CD8-positive, alpha-beta memory T cell (primary cell): Measurements from ENCODE around the gene GLP2R. TPM values are rescaled to one million over a fixed set of nuclear protein-coding genes. Genes with fewer than 3 reads are reported as not detected.

Experiments
- CTCF ChIA-PET: fragments of 350-600 bp; sonication (Branson Sonifier 250); formaldehyde crosslinking; loops from one replicate; lab custom pipeline; 2021; ENCODE audit warnings: antibody characterized with exemption; lab: Charles Lee
- POLR2A ChIA-PET: fragments of 350-600 bp; sonication (Branson Sonifier 250); formaldehyde crosslinking; loops from one replicate; lab custom pipeline; 2021; ENCODE audit warnings: antibody characterized with exemption; lab: Charles Lee
- DNase-seq, 5 donors: peaks; one replicate each; pipeline versions ENCODE4 v3.0.0 to v3.0.0-alpha.2; 2020 to 2022; ENCODE audit warnings: mixed read lengths in 1 of 5
- H3K27ac ChIP-seq: one replicate; pipeline ENCODE4 v1.7.0; 2013; ENCODE audit warnings: low read depth, mild to moderate bottlenecking, low read length, moderate library complexity
- H3K27me3 ChIP-seq: 2 replicates; pipeline ENCODE4 v1.7.0; 2013; ENCODE audit warnings: low read length, mild to moderate bottlenecking; ENCODE audit not compliant: insufficient read depth, poor library complexity, severe bottlenecking
- H3K36me3 ChIP-seq: 2 replicates; pipeline ENCODE4 v1.7.0; 2013; ENCODE audit warnings: mild to moderate bottlenecking, low read length, moderate library complexity; ENCODE audit not compliant: insufficient read depth
- H3K4me1 ChIP-seq: 2 replicates; pipeline ENCODE4 v1.7.0; 2013; ENCODE audit warnings: mild to moderate bottlenecking, low read length, moderate library complexity; ENCODE audit not compliant: insufficient read depth
- H3K4me3 ChIP-seq: 2 replicates; pipeline ENCODE4 v1.7.0; 2013; ENCODE audit warnings: mild to moderate bottlenecking, low read length
- H3K9me3 ChIP-seq: 2 replicates; pipeline ENCODE4 v1.7.0; 2013; ENCODE audit warnings: mild to moderate bottlenecking, low read length
- H3K27ac Mint-ChIP-seq, 8 donors: one replicate each; pipeline ENCODE4 v1.8.0; 2020 to 2021; ENCODE audit warnings: mixed read lengths in 8 of 8, mild to moderate bottlenecking in 6 of 8, inconsistent platforms in 3 of 8, moderate library complexity in 3 of 8
- H3K27me3 Mint-ChIP-seq, 2 donors: one replicate each; pipeline ENCODE4 v1.8.0; 2020 to 2021; ENCODE audit warnings: mixed read lengths in 2 of 2, mild to moderate bottlenecking in 1 of 2, moderate library complexity in 1 of 2
- H3K36me3 Mint-ChIP-seq, 3 donors: one replicate each; pipeline ENCODE4 v1.8.0; 2020 to 2021; ENCODE audit warnings: mixed read lengths in 3 of 3, inconsistent platforms in 1 of 3, mild to moderate bottlenecking in 1 of 3
- H3K4me1 Mint-ChIP-seq, 3 donors: one replicate each; pipeline ENCODE4 v1.8.0; 2020 to 2021; ENCODE audit warnings: mixed read lengths in 3 of 3, inconsistent platforms in 1 of 3, mild to moderate bottlenecking in 1 of 3
- H3K4me3 Mint-ChIP-seq, 7 donors: one replicate each; pipeline ENCODE4 v1.8.0; 2020 to 2021; ENCODE audit warnings: mixed read lengths in 7 of 7, mild to moderate bottlenecking in 6 of 7, moderate library complexity in 4 of 7, inconsistent platforms in 2 of 7
- H3K9me3 Mint-ChIP-seq, 5 donors: one replicate each; pipeline ENCODE4 v1.8.0; 2020 to 2022; ENCODE audit warnings: mixed read lengths in 5 of 5, mild to moderate bottlenecking in 3 of 5, moderate library complexity in 2 of 5, inconsistent platforms in 1 of 5
- polyA plus RNA-seq: library from polyadenylated mRNA; unstranded; fragments of 300-500 nt; fragmentation: Illumina TruSeq; gene quantifications from one replicate; pipeline ENCODE4 v1.2.3, GENCODE V29; 2021
- total RNA-seq, 2 experiments: library from RNA; stranded (reverse); gene quantifications; one replicate each; pipeline ENCODE4 v1.2.3, GENCODE V29; 2021

The GLP2R gene
- total and polyA plus RNA-seq, 3 experiments from 2014 or later = not detected

DNA sequence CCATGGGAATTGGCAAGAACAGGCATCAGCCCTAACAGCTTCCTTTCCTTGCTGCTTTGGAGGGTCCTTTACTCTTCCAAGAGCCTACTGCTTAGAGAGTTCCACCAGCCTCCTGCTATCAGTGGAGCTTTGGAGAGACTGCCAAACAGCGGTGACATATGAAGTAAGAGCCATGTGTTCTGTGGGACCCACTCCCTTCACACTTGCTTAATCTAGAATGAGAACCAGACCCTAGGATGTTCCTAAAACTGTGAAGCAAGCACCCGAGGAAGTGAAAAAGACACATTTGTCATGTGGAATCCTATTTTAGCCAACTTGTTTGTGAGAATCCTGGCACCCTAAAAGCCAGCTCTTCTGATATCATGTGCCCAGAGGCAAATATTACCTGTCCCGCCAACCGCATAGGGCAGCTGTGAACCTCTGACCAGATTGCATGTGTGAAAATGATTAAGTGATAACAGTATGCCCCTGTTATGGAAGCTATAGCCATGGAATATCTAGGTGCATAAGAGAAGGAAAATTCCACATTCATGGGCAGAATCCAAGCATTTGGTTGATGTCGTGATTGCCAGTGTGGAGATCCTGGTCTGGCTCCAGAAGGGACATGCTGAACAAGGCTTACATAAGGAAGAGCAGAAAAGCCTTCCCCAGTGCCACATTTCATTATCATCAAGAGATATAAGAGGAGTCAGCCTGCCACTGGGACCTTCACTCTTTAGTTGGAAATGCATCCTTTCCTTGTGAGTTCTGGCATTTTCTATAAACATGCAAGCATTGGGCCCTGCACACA lies 60.6 kb downstream of the GLP2R start:
- peaks cover 0 to 8% of the 10 kb centered on the region in 2 donors for H3K27me3 Mint-ChIP-seq
- no peak for DNase-seq
- CTCF ChIA-PET = interaction anchor here (1.8 kb wide), 1 partner anchor 9 kb away, joined by 4 read pairs; no protein-coding TSS in a partner anchor
- Histone ChIP-seq H3K4me3 (no peak overlapping the region), H3K4me1 (no peaks in the 10 kb centered on the region), H3K27ac (no peak overlapping the region), H3K36me3 (no peaks in the 10 kb centered on the region), H3K9me3 (no peaks in the 10 kb centered on the region), H3K27me3 (no peaks in the 10 kb centered on the region)
- H3K36me3 Mint-ChIP-seq = no peaks in the 10 kb centered on the region
- POLR2A ChIA-PET = no interaction called here
- peak overlapping the region in 1 of 8 donors; percentile 61 for H3K27ac Mint-ChIP-seq
- no peak overlapping the region for H3K4me3 Mint-ChIP-seq
- H3K9me3 Mint-ChIP-seq = peaks cover 15 to 26% (median 21%) of the 10 kb centered on the region in 5 donors
- H3K4me1 Mint-ChIP-seq = no peaks in the 10 kb centered on the region

DNA sequence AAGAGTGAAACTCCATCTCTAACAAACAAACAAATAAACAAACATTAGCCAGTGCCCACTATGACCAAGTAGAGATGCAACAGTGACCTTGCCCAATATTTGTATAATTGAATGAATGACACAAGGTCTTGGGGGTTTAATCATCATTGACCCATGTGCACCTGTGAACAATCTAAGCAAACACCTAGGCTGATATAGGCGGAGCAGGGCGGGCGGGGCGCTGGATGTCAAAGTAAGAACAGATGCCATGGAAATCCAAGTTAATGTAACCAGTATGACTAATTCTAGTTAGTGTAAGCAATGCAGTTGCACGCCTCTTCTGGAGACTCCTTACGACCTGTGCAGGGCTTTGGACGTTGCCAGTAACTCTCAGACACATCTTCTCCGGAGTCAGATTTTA lies 61.8 kb downstream of the GLP2R start:
- H3K36me3 Mint-ChIP-seq = no peaks in the 10 kb centered on the region
- POLR2A ChIA-PET = no interaction called here
- H3K27ac ChIP-seq = no peak overlapping the region
- no peaks in the 10 kb centered on the region for H3K27me3 ChIP-seq
- H3K27me3 Mint-ChIP-seq = peaks cover 5 to 8% of the 10 kb centered on the region in 2 donors
- no peak overlapping the region for H3K4me3 ChIP-seq
- H3K4me3 Mint-ChIP-seq = no peak overlapping the region
- DNase-seq = no peak
- H3K4me1 Mint-ChIP-seq = no peaks in the 10 kb centered on the region
- H3K36me3 ChIP-seq = no peaks in the 10 kb centered on the region
- peaks cover 11 to 16% (median 12%) of the 10 kb centered on the region in 5 donors for H3K9me3 Mint-ChIP-seq
- H3K9me3 ChIP-seq = no peaks in the 10 kb centered on the region
- H3K27ac Mint-ChIP-seq = no peak overlapping the region
- CTCF ChIA-PET = interaction anchor here (1.8 kb wide), 1 partner anchor 8 kb away, joined by 4 read pairs; no protein-coding TSS in a partner anchor
- no peaks in the 10 kb centered on the region for H3K4me1 ChIP-seq

DNA sequence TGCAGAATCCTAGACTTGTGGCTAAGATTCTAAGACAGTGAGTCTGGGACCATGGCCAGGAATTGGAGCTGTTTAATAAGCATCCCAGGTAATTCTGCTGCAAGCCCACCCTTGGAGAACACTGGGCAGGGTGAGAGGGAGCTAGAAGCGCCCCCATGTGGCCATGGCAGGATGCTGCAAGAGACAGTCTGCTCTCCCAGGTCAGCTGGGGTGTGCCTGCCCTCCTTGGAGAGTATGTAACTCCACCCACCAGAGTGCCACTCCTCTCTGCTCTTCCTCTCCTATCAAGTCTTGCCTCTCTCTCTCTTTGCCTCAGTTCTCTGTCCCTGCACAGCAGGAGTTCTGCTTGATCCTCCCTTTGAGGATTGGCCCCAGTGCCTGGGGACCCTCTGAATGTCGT lies 64.4 kb downstream of the GLP2R start:
- CTCF ChIA-PET = no interaction called here
- Histone ChIP-seq H3K4me1 (no peaks in the 10 kb centered on the region), H3K27ac (no peak overlapping the region), H3K27me3 (no peaks in the 10 kb centered on the region), H3K36me3 (no peaks in the 10 kb centered on the region), H3K4me3 (no peak overlapping the region), H3K9me3 (no peaks in the 10 kb centered on the region)
- H3K36me3 Mint-ChIP-seq = no peaks in the 10 kb centered on the region
- no peaks in the 10 kb centered on the region for H3K4me1 Mint-ChIP-seq
- peaks cover 0 to 2% (median 0%) of the 10 kb centered on the region in 5 donors for H3K9me3 Mint-ChIP-seq
- H3K27me3 Mint-ChIP-seq = peaks cover 13 to 21% of the 10 kb centered on the region in 2 donors
- POLR2A ChIA-PET = no interaction called here
- H3K27ac Mint-ChIP-seq = peak overlapping the region in 1 of 8 donors; percentile 56
- no peak for DNase-seq
- H3K4me3 Mint-ChIP-seq = no peak overlapping the region

DNA sequence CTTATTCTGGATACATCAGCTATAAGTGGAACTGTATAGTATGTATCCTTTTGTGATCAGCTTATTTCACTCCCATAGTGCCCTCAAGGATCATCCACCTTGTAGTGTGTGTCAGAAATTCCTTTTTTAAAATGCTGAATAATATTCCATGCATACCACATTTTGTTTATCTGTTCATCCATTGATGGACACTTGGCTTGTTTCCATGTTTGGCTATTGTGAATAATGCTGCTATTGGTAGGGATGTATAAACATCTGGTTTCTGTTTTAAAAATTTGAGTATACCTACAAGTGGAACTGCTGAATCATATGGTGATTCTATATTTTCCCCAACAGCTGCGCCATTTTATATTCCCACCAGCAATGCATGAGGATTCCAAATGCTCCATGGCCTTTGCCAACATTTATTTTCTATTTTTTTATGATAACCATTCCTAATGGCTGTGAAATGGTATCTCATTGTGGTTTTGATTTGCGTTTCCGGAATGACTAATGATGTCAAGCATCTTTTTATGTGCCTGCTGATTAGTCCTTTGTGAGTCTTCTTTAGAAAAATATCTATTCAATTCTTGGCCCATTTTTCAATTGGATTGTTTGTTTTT lies 67.8 kb downstream of the GLP2R start:
- Mint-ChIP-seq H3K27ac (no peak overlapping the region), H3K4me3 (no peak overlapping the region), H3K27me3 (peaks cover 12 to 28% of the 10 kb centered on the region in 2 donors), H3K9me3 (no peaks in the 10 kb centered on the region), H3K4me1 (no peaks in the 10 kb centered on the region), H3K36me3 (no peaks in the 10 kb centered on the region)
- no peaks in the 10 kb centered on the region for H3K4me1 ChIP-seq
- ChIA-PET POLR2A (no interaction called here), CTCF (no interaction called here)
- H3K36me3 ChIP-seq = no peaks in the 10 kb centered on the region
- H3K4me3 ChIP-seq = no peak overlapping the region
- H3K27ac ChIP-seq = no peak overlapping the region
- H3K9me3 ChIP-seq = no peaks in the 10 kb centered on the region
- no peaks in the 10 kb centered on the region for H3K27me3 ChIP-seq
- DNase-seq = no peak

DNA sequence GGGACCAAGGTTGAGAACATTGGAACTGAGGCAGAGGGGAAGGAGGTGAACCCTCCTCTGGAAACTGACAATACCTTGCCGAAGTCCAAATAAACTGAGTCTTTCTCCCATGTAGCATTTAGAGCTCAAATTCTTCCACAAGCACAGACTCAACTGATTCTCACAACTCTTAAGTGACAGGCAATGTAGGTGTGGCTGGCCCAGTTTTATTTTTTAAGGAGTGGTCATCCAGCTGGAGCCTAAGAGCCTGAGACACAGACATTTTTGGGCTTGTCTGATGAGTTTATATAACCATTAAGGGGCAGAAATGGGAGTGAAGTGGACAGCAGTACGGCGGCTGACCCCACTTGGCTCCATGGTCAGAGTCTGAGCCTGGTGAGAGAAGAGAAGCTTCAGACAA lies 68.5 kb downstream of the GLP2R start:
- peaks cover 12 to 28% of the 10 kb centered on the region in 2 donors for H3K27me3 Mint-ChIP-seq
- Histone ChIP-seq H3K4me3 (no peak overlapping the region), H3K4me1 (no peaks in the 10 kb centered on the region), H3K9me3 (no peaks in the 10 kb centered on the region), H3K27me3 (no peaks in the 10 kb centered on the region), H3K27ac (no peak overlapping the region), H3K36me3 (no peaks in the 10 kb centered on the region)
- H3K4me3 Mint-ChIP-seq = no peak overlapping the region
- ChIA-PET CTCF (no interaction called here), POLR2A (no interaction called here)
- no peaks in the 10 kb centered on the region for H3K4me1 Mint-ChIP-seq
- no peak for DNase-seq
- H3K36me3 Mint-ChIP-seq = no peaks in the 10 kb centered on the region
- H3K27ac Mint-ChIP-seq = no peak overlapping the region
- H3K9me3 Mint-ChIP-seq = no peaks in the 10 kb centered on the region

DNA sequence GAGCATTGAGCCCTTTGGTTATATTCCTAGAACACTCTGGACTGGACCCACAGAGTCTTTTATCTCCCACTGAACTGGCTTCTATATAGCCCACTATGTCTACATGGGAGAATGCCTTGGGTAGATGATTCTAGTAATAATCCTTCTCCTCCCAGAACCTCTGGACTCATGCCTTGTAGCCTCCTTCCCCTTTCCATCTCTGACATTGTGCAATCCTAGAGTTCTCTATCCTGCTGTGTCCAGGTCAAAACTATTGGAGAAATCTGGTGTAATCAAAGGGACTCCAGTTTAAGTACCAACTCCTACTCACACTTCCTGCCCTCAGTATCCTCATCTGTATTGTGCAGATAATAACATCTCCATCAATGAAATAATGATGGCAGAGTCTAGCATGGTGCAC lies 70.2 kb downstream of the GLP2R start:
- no peaks in the 10 kb centered on the region for H3K36me3 Mint-ChIP-seq
- Histone ChIP-seq H3K9me3 (no peaks in the 10 kb centered on the region), H3K4me1 (no peaks in the 10 kb centered on the region), H3K36me3 (no peaks in the 10 kb centered on the region), H3K27me3 (no peaks in the 10 kb centered on the region), H3K27ac (no peak overlapping the region), H3K4me3 (no peak overlapping the region)
- no peak overlapping the region for H3K27ac Mint-ChIP-seq
- POLR2A ChIA-PET = no interaction called here
- CTCF ChIA-PET = interaction anchor here (1.0 kb wide), 1 partner anchor 9 kb away, joined by 4 read pairs; no protein-coding TSS in a partner anchor
- H3K27me3 Mint-ChIP-seq = peaks cover 10 to 32% of the 10 kb centered on the region in 2 donors
- no peaks in the 10 kb centered on the region for H3K9me3 Mint-ChIP-seq
- no peak overlapping the region for H3K4me3 Mint-ChIP-seq
- DNase-seq = no peak
- H3K4me1 Mint-ChIP-seq = no peaks in the 10 kb centered on the region

DNA sequence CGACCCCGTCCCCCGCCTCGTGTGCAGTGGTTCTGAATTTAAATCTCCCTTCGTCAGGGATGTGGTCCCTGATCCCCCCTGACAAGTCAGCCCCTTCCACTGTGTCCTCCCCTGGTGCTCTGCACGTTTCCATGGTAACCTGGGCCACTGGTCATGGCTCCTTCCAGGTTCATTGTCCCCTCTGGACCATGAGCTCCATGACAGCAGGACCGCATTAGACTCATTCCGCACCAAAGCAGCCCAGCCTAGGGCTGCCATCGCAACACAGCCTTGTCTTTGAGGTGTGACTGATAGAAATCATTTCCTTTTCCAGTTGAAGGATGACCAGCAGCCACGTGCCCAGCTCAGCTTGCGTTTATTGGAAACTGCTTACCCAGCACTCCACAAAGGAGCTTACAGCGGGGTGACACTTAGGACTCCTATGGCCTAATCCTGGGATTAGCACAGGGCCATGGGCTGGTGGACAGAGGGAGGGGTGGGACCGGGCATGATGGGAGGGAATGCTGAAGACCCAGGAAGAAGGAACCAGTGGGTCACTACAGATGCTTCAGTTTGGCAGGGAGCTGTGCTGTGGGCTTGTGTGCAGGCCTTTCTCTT lies 71.7 kb downstream of the GLP2R start:
- no peaks in the 10 kb centered on the region for H3K36me3 Mint-ChIP-seq
- no peak overlapping the region for H3K4me3 Mint-ChIP-seq
- H3K27me3 ChIP-seq = no peaks in the 10 kb centered on the region
- H3K4me3 ChIP-seq = no peak overlapping the region
- no peaks in the 10 kb centered on the region for H3K4me1 ChIP-seq
- no peak overlapping the region for H3K27ac ChIP-seq
- no peaks in the 10 kb centered on the region for H3K9me3 ChIP-seq
- no peaks in the 10 kb centered on the region for H3K36me3 ChIP-seq
- H3K4me1 Mint-ChIP-seq = no peaks in the 10 kb centered on the region
- DNase-seq = no peak
- H3K27ac Mint-ChIP-seq = peak overlapping the region in 1 of 8 donors; percentile 66
- no peaks in the 10 kb centered on the region for H3K9me3 Mint-ChIP-seq
- H3K27me3 Mint-ChIP-seq = peaks cover 10 to 32% of the 10 kb centered on the region in 2 donors
- POLR2A ChIA-PET = no interaction called here
- CTCF ChIA-PET = no interaction called here

DNA sequence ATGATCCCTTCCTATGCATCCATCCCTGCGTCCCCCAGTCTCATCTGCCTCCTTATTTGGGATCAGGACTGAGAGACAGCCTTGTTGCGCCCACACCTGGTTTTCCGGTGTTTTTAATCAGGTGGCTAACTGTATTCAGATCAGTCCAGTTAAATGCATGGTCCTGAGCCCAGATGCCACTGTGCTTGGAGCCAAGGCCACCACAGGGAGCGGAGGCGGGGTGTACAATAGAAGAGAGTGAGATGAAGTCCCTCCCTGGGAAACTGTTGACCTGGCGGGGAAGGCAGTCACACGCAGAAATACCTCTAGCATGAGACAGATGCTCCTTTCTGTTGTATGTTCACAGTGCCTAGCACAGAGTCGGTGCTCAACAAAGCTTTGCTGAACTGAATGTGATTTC lies 73.1 kb downstream of the GLP2R start:
- ChIA-PET CTCF (no interaction called here), POLR2A (no interaction called here)
- H3K36me3 Mint-ChIP-seq = no peaks in the 10 kb centered on the region
- Histone ChIP-seq H3K27me3 (no peaks in the 10 kb centered on the region), H3K36me3 (no peaks in the 10 kb centered on the region), H3K27ac (no peak overlapping the region), H3K4me3 (no peak overlapping the region), H3K4me1 (no peaks in the 10 kb centered on the region), H3K9me3 (no peaks in the 10 kb centered on the region)
- no peaks in the 10 kb centered on the region for H3K4me1 Mint-ChIP-seq
- H3K4me3 Mint-ChIP-seq = no peak overlapping the region
- DNase-seq = no peak
- no peak overlapping the region for H3K27ac Mint-ChIP-seq
- no peaks in the 10 kb centered on the region for H3K9me3 Mint-ChIP-seq
- peaks cover 6 to 25% of the 10 kb centered on the region in 2 donors for H3K27me3 Mint-ChIP-seq
